CD14-positive monocyte (primary cell): ENCODE data around the gene IL1B. TPM values are rescaled to one million over a fixed set of nuclear protein-coding genes. Genes with fewer than 3 reads are reported as not detected.
A peak's percentile ranks its signal among the peaks of the same experiment; 100 is the strongest.

Experiments
- DNase-seq, 3 donors: peaks; one replicate each; pipeline ENCODE4 v3.0.0-alpha.2; 2011 to 2022
- H2AFZ ChIP-seq: 2 replicates; pipeline ENCODE4 v1.6.0; 2012; ENCODE audit warnings: mild to moderate bottlenecking, low read depth, low read length, inconsistent platforms; ENCODE audit not compliant: insufficient read depth, poor library complexity, severe bottlenecking
- H3K27ac ChIP-seq, 2 donors: 1 replicate in 1 of 2; 2 replicates in 1 of 2; pipeline ENCODE4 v1.5.1; 2012 to 2013; ENCODE audit warnings: low read length in 2 of 2, control low read depth in 1 of 2, inconsistent platforms in 1 of 2, low read depth in 1 of 2, mild to moderate bottlenecking in 1 of 2
- H3K27me3 ChIP-seq, 2 donors: one replicate each; pipeline versions ENCODE4 v1.6.0 to v1.6.1; 2011 to 2013; ENCODE audit warnings: low read length in 2 of 2; ENCODE audit not compliant: control insufficient read depth in 2 of 2, insufficient read depth in 2 of 2
- H3K36me3 ChIP-seq, 2 donors: replicated peaks in 1 of 2; 1 replicate in 1 of 2; 2 replicates in 1 of 2; pipeline versions ENCODE4 v1.5.1 to v1.6.1; 2012 to 2013; ENCODE audit warnings: low read length in 2 of 2, control low read depth in 1 of 2, inconsistent platforms in 1 of 2, mild to moderate bottlenecking in 1 of 2; ENCODE audit not compliant: insufficient read depth in 2 of 2, control insufficient read depth in 1 of 2
- H3K4me1 ChIP-seq, 2 donors: 1 replicate in 1 of 2; 2 replicates in 1 of 2; pipeline versions ENCODE4 v1.5.1 to v1.6.1; 2012 to 2013; ENCODE audit warnings: low read length in 2 of 2, control low read depth in 1 of 2, inconsistent platforms in 1 of 2, mild to moderate bottlenecking in 1 of 2, moderate library complexity in 1 of 2; ENCODE audit not compliant: insufficient read depth in 2 of 2, control insufficient read depth in 1 of 2
- H3K4me2 ChIP-seq: replicated peaks from 2 replicates; pipeline ENCODE3; 2012; ENCODE audit warnings: low read length, moderate library complexity, mild to moderate bottlenecking; ENCODE audit not compliant: poor library complexity, severe bottlenecking; ENCODE audit errors: extremely low read depth
- H3K4me3 ChIP-seq, 3 experiments: fragments of 200-600 bp in 1 of 3; sonication (generic) in 1 of 3; replicated peaks in 1 of 3; 1 replicate in 2 of 3; 2 replicates in 1 of 3; pipeline ENCODE4 v1.5.1; 2011 to 2013; ENCODE audit warnings: low read length in 3 of 3, mild to moderate bottlenecking in 3 of 3, control low read depth in 2 of 3, low read depth in 2 of 3, inconsistent platforms in 1 of 3, moderate library complexity in 1 of 3
- H3K79me2 ChIP-seq: 2 replicates; pipeline ENCODE4 v1.6.0; 2012; ENCODE audit warnings: mild to moderate bottlenecking, control low read depth, inconsistent platforms, low read length, moderate library complexity; ENCODE audit not compliant: insufficient read depth
- H3K9ac ChIP-seq: 2 replicates; pipeline ENCODE4 v1.6.0; 2017; ENCODE audit warnings: low read length, mild to moderate bottlenecking; ENCODE audit not compliant: insufficient read depth, poor library complexity, severe bottlenecking
- H3K9me3 ChIP-seq, 2 donors: replicated peaks in 1 of 2; 1 replicate in 1 of 2; 2 replicates in 1 of 2; pipeline versions ENCODE4 v1.5.1 to v1.6.1; 2012 to 2013; ENCODE audit warnings: low read length in 2 of 2, control low read depth in 1 of 2; ENCODE audit not compliant: control insufficient read depth in 1 of 2, insufficient read depth in 1 of 2
- H4K20me1 ChIP-seq: 2 replicates; pipeline ENCODE4 v1.6.0; 2012; ENCODE audit warnings: mild to moderate bottlenecking, low read length, control low read depth, moderate library complexity; ENCODE audit not compliant: insufficient read depth
- H3K27ac Mint-ChIP-seq, 7 donors: one replicate each; pipeline ENCODE4 v1.8.0; 2020; ENCODE audit warnings: mild to moderate bottlenecking in 7 of 7, mixed read lengths in 7 of 7, moderate library complexity in 6 of 7, inconsistent platforms in 2 of 7
- H3K27me3 Mint-ChIP-seq, 3 donors: one replicate each; pipeline ENCODE4 v1.8.0; 2021 to 2022; ENCODE audit warnings: low read depth in 3 of 3, mild to moderate bottlenecking in 3 of 3, mixed read lengths in 3 of 3, moderate library complexity in 3 of 3, inconsistent platforms in 1 of 3
- H3K36me3 Mint-ChIP-seq, 2 donors: one replicate each; pipeline ENCODE4 v1.8.0; 2020; ENCODE audit warnings: mixed read lengths in 2 of 2, inconsistent platforms in 1 of 2, mild to moderate bottlenecking in 1 of 2
- H3K4me1 Mint-ChIP-seq: one replicate; pipeline ENCODE4 v1.8.0; 2020; ENCODE audit warnings: mild to moderate bottlenecking, mixed read lengths
- H3K4me3 Mint-ChIP-seq, 2 donors: one replicate each; pipeline ENCODE4 v1.8.0; 2020; ENCODE audit warnings: mild to moderate bottlenecking in 2 of 2, mixed read lengths in 2 of 2, moderate library complexity in 1 of 2
- H3K9me3 Mint-ChIP-seq, 7 donors: one replicate each; pipeline ENCODE4 v1.8.0; 2020 to 2022; ENCODE audit warnings: mixed read lengths in 7 of 7, mild to moderate bottlenecking in 6 of 7, moderate library complexity in 6 of 7, inconsistent platforms in 2 of 7
- CTCF ChIP-seq: fragments of 200-600 bp; IDR thresholded peaks from one replicate; pipeline ENCODE4 v1.8.0; 2022; ENCODE audit warnings: antibody characterized with exemption, mild to moderate bottlenecking
- WGBS: methylation state at CpG from one replicate; pipeline ENCODE4 v1.1.5; 2013; ENCODE audit warnings: missing lambda C conversion rate; ENCODE audit not compliant: insufficient coverage; 5-methylcytosine and 5-hydroxymethylcytosine counted together
- intact Hi-C, 2 donors: fragments of 100-400 bp; cut with micrococcal nuclease; formaldehyde crosslinking; loops; one replicate each; pipeline versions ENCODE4 v1.15.0 to v1.15.1; 2023
- polyA plus RNA-seq, 3 donors: library from polyadenylated mRNA; depleted of rRNA in 1 of 3; unstranded in 2 of 3; stranded (reverse) in 1 of 3; fragments of 300-500 nt in 2 of 3; fragments of >200 nt in 1 of 3; fragmentation: Illumina TruSeq in 2 of 3; gene quantifications; 1 replicate in 2 of 3; 2 replicates in 1 of 3; pipeline ENCODE4 v1.2.3, GENCODE V29; 2012 to 2021

Gene IL1B
- polyA plus RNA-seq, 3 donors: 65.1 to 1,419 (median 114) TPM

GRCh38 chr2:112843836-112844235, 7.3 kb upstream of the IL1B start:
- intact Hi-C loops: no loop called here
- no peak overlapping the region for H3K4me3 Mint-ChIP-seq

GRCh38 chr2:112843288-112843687, 6.7 kb upstream of the IL1B start:
- Mint-ChIP-seq H3K27me3 (peaks cover 1 to 3% (median 2%) of the 10 kb centered on the region in 3 donors), H3K4me3 (no peak overlapping the region), H3K36me3 (peaks cover 0 to 3% of the 10 kb centered on the region in 2 donors), H3K9me3 (peaks cover 0 to 6% (median 3%) of the 10 kb centered on the region in 7 donors), H3K27ac (peak overlapping the region in 6 of 7 donors; percentile 9 to 100 (median 99)), H3K4me1 (peaks cover 53% of the 10 kb centered on the region)
- peak overlapping the region in 1 of 2 donors; percentile 95 for H3K27ac ChIP-seq
- H4K20me1 ChIP-seq: no peaks in the 10 kb centered on the region
- 100% methylated on average over 1 of the region's 2 CpGs for WGBS
- H3K9me3 ChIP-seq: no peaks in the 10 kb centered on the region
- no peak overlapping the region for H3K4me3 ChIP-seq
- no peaks in the 10 kb centered on the region for H3K27me3 ChIP-seq
- no peak for DNase-seq
- no peak overlapping the region for H3K9ac ChIP-seq
- no peaks in the 10 kb centered on the region for H3K36me3 ChIP-seq
- H3K4me1 ChIP-seq: peaks cover 52 to 60% of the 10 kb centered on the region in 2 donors
- H3K4me2 ChIP-seq: no peak overlapping the region
- no peak for TF ChIP-seq CTCF
- no peak overlapping the region for H2AFZ ChIP-seq
- intact Hi-C loops: no loop called here
- no peaks in the 10 kb centered on the region for H3K79me2 ChIP-seq

More at GRCh38 chr2:112843836-112844235, 7.3 kb upstream of the IL1B start:
- Histone ChIP-seq H3K4me2 (no peak overlapping the region), H4K20me1 (no peaks in the 10 kb centered on the region), H2AFZ (no peak overlapping the region), H3K4me1 (peaks cover 47 to 55% of the 10 kb centered on the region in 2 donors), H3K9ac (no peak overlapping the region), H3K9me3 (no peaks in the 10 kb centered on the region), H3K79me2 (no peaks in the 10 kb centered on the region), H3K27ac (no peak overlapping the region), H3K27me3 (no peaks in the 10 kb centered on the region), H3K36me3 (no peaks in the 10 kb centered on the region), H3K4me3 (no peak overlapping the region)
- 94% methylated on average over 2 of the region's 2 CpGs for WGBS
- H3K36me3 Mint-ChIP-seq: peaks cover 0 to 3% of the 10 kb centered on the region in 2 donors
- H3K9me3 Mint-ChIP-seq: peaks cover 0 to 6% (median 3%) of the 10 kb centered on the region in 7 donors
- DNase-seq: no peak
- peak overlapping the region in 2 of 7 donors; percentile 11 to 32 for H3K27ac Mint-ChIP-seq
- H3K4me1 Mint-ChIP-seq: peaks cover 50% of the 10 kb centered on the region
- peaks cover 1 to 3% (median 2%) of the 10 kb centered on the region in 3 donors for H3K27me3 Mint-ChIP-seq
- TF ChIP-seq CTCF: no peak
